Lower leg skin (tissue), 3 donors: ENCODE results near the gene NDUFAF2.

ENCODE experiments used
- CTCF ChIP-seq, 3 donors: fragments of 450-650 bp; IDR thresholded peaks; one replicate each; pipeline ENCODE4 v1.5.1; 2016; ENCODE audit warnings: antibody characterized with exemption in 3 of 3, mild to moderate bottlenecking in 3 of 3, moderate library complexity in 2 of 3
- POLR2A ChIP-seq, 2 donors: fragments of 450-650 bp; IDR thresholded peaks; one replicate each; pipeline ENCODE4 v1.6.1; 2016 to 2017; ENCODE audit warnings: antibody characterized with exemption in 2 of 2, mild to moderate bottlenecking in 1 of 2, moderate library complexity in 1 of 2

GRCh38 chr5:61139094-61139873 is 194.3 kb downstream of the NDUFAF2 start:
- TF ChIP-seq CTCF (IDR thresholded peaks at IDR 0.05) (no peak), POLR2A (IDR thresholded peaks at IDR 0.05) (no peak)
